ENCODE measurements around the gene RANBP9. TPM values are rescaled to one million over a fixed set of nuclear protein-coding genes. Genes with fewer than 3 reads are reported as not detected.

Gene RANBP9
- total RNA-seq, 4 donors from 2014 or later, result 35.8 to 64.7 (median 50.4) TPM

- WGBS, result 93% methylated on average over 3 of the region's 3 CpGs
- peaks cover 12% of the 10 kb centered on the region for H3K4me1 ChIP-seq
- H3K27me3 ChIP-seq, result no peaks in the 10 kb centered on the region
- H3K9me3 ChIP-seq, result no peaks in the 10 kb centered on the region
- peaks cover 8% of the 10 kb centered on the region for H3K36me3 ChIP-seq
- no peak overlapping the region for H3K27ac ChIP-seq
- no peak for TF ChIP-seq POLR2AphosphoS5 (IDR thresholded peaks at IDR 0.05)
- TF ChIP-seq POLR2A (IDR thresholded peaks at IDR 0.05), result no peak
- TF ChIP-seq, protein P1, sequence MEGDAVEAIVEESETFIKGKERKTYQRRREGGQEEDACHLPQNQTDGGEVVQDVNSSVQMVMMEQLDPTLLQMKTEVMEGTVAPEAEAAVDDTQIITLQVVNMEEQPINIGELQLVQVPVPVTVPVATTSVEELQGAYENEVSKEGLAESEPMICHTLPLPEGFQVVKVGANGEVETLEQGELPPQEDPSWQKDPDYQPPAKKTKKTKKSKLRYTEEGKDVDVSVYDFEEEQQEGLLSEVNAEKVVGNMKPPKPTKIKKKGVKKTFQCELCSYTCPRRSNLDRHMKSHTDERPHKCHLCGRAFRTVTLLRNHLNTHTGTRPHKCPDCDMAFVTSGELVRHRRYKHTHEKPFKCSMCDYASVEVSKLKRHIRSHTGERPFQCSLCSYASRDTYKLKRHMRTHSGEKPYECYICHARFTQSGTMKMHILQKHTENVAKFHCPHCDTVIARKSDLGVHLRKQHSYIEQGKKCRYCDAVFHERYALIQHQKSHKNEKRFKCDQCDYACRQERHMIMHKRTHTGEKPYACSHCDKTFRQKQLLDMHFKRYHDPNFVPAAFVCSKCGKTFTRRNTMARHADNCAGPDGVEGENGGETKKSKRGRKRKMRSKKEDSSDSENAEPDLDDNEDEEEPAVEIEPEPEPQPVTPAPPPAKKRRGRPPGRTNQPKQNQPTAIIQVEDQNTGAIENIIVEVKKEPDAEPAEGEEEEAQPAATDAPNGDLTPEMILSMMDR (IDR thresholded peaks at IDR 0.05), result no peak
- no peak for TF ChIP-seq EP300 (IDR thresholded peaks at IDR 0.05)
- DNase-seq (ENCODE audit: low spot score in 2 of 2), result no peak
- H3K4me3 ChIP-seq, result no peak overlapping the region
Measured at GRCh38 chr6:13577926-13578325, 133.7 kb downstream of the RANBP9 start.

- Histone ChIP-seq H3K9me3 (no peaks in the 10 kb centered on the region), H3K36me3 (no peaks in the 10 kb centered on the region), H3K27me3 (no peaks in the 10 kb centered on the region), H3K27ac (no peak overlapping the region), H3K4me3 (no peak overlapping the region), H3K4me1 (peaks cover 12% of the 10 kb centered on the region)
- no peak for TF ChIP-seq POLR2AphosphoS5 (IDR thresholded peaks at IDR 0.05)
- no peak for TF ChIP-seq POLR2A (IDR thresholded peaks at IDR 0.05)
- TF ChIP-seq, protein P1 (IDR thresholded peaks at IDR 0.05), result no peak
- TF ChIP-seq EP300 (IDR thresholded peaks at IDR 0.05), result no peak
- no peak for DNase-seq (ENCODE audit: low spot score in 2 of 2)
- WGBS, result 95% methylated on average over 3 of the region's 3 CpGs
Measured at GRCh38 chr6:13576017-13576416, 135.6 kb downstream of the RANBP9 start.

GRCh38 chr6:13575377-13575775 lies 136.3 kb downstream of the RANBP9 start:
- peak overlapping the region; percentile 90 for H3K27ac ChIP-seq
- H3K4me1 ChIP-seq, result peaks cover 12% of the 10 kb centered on the region
- H3K36me3 ChIP-seq, result no peaks in the 10 kb centered on the region
- no peaks in the 10 kb centered on the region for H3K9me3 ChIP-seq
- 25% methylated on average over 3 of the region's 3 CpGs for WGBS
- H3K27me3 ChIP-seq, result no peaks in the 10 kb centered on the region
- peak overlapping the region; percentile 74 for H3K4me3 ChIP-seq
- no peak for DNase-seq (ENCODE audit: low spot score in 2 of 2)
- TF ChIP-seq, protein P1 (IDR thresholded peaks at IDR 0.05), result peak; percentile 56 to 70
- TF ChIP-seq EP300 (IDR thresholded peaks at IDR 0.05) (no peak), POLR2AphosphoS5 (IDR thresholded peaks at IDR 0.05) (no peak)

DNA sequence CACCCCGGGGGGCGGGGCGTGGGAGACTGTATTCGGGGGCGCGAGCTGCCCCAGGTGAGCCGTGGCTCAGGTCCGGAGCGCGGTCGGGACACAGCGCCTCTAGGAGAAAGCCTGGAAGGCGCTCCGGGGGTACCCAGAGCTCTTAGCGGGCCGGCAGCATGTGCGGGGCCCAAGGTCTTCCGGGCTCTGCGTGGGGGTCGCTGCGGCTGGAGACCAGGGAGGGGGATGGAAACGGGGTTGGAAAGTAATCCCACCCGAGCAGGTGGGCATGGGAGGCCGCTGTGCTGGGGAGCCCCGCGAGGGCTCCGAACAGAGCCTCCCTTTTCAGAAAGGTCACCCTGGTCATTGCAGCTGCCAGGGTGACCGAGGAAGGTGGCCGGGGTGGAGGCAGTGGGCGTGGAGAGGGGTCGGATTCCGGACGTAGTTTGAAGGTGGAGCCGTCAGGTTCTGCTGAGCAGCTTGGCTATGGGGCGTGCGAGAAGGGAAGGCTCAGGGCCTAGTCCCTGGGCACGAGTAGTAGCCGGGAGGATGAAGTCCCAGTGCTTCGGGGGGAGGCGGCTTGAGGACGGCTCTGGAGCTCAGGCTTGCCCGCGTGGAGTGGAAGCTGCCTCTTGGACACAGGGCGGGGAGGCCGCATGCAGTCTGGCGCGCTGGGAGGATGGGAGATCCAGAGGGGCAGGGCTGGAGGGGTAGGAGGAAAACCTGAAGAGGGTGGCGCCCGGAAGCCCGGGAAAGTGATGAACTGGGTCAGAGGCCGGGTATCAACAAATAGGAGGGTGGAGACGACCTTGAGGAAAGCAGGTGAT lies 136.9 kb downstream of the RANBP9 start, which contains the start of gene SIRT5:
SIRT5 (plus strand) TSS at position 31 of the 806 bp plus-strand sequence. CDS start 9,510 bp downstream, outside the sequence.
- H3K4me1 ChIP-seq, result peaks cover 12% of the 10 kb centered on the region
- H3K36me3 ChIP-seq, result no peaks in the 10 kb centered on the region
- peak within 1 kb of the TSS; percentile 90 for H3K27ac ChIP-seq
- H3K27me3 ChIP-seq, result no peaks in the 10 kb centered on the region
- TF ChIP-seq, protein P1 (IDR thresholded peaks at IDR 0.05), result no peak
- TF ChIP-seq EP300 (IDR thresholded peaks at IDR 0.05) (no peak), POLR2AphosphoS5 (IDR thresholded peaks at IDR 0.05) (peak in 1 of 3 donors; percentile 28), POLR2A (IDR thresholded peaks at IDR 0.05) (peak in 1 of 2 donors; percentile 47)
- no peaks in the 10 kb centered on the region for H3K9me3 ChIP-seq
- peak within 1 kb of the TSS; percentile 74 for H3K4me3 ChIP-seq
- under 1% methylated on average over 36 of the region's 52 CpGs for WGBS
- DNase-seq (ENCODE audit: low spot score in 2 of 2), result peak; percentile 90

DNA sequence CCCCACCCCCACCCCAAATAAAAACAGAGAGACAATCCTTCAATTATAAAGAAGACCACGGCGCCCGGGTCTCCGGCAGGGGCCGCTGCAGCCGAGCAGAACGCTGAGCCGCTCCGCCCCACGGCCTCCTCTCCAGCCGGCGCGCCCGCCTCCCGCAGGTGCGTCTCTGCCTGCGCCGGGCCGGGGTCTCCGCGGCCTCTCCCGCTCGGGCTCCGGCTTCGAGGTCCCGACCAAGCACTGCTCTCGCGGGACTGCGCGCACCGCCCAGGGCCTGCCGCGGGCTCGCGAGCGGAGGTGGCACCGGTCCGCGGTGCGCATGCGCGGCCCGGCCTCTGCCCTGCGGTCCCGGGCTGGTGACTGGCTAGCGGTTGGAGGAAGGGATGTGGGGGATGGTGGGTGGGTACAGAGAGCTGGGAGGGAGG lies 137.5 kb downstream of the RANBP9 start:
- H3K27ac ChIP-seq, result peak overlapping the region; percentile 90
- peak overlapping the region; percentile 74 for H3K4me3 ChIP-seq
- TF ChIP-seq POLR2AphosphoS5 (IDR thresholded peaks at IDR 0.05) (peak in 1 of 3 donors; percentile 6), POLR2A (IDR thresholded peaks at IDR 0.05) (no peak), EP300 (IDR thresholded peaks at IDR 0.05) (no peak)
- TF ChIP-seq, protein P1 (IDR thresholded peaks at IDR 0.05), result peak in 1 of 2 donors; percentile 64
- WGBS, result 0% methylated on average over 2 of the region's 46 CpGs
- peaks cover 12% of the 10 kb centered on the region for H3K4me1 ChIP-seq
- H3K9me3 ChIP-seq, result no peaks in the 10 kb centered on the region
- H3K36me3 ChIP-seq, result no peaks in the 10 kb centered on the region
- H3K27me3 ChIP-seq, result no peaks in the 10 kb centered on the region
- peak; percentile 92 to 93 for DNase-seq (ENCODE audit: low spot score in 2 of 2)
